ENCODE results near the gene SSR3. TPM values are rescaled to one million over a fixed set of nuclear protein-coding genes. Genes with fewer than 3 reads are reported as not detected.

Gene SSR3
- total and polyA plus RNA-seq, 2 donors from 2014 or later, result 132 to 150 TPM

GRCh38 chr3:156603379-156604017 is 48.6 kb upstream of the SSR3 start:
- no peak overlapping the region for H3K4me3 ChIP-seq (ENCODE audit: low read length in 3 of 3)
- no peaks in the 10 kb centered on the region for H3K36me3 ChIP-seq (ENCODE audit: control insufficient read depth in 2 of 3, insufficient read depth in 3 of 3, low read length in 3 of 3)
- H3K9me3 ChIP-seq (ENCODE audit: control insufficient read depth in 2 of 3, insufficient read depth in 1 of 3, low read length in 3 of 3), result no peaks in the 10 kb centered on the region
- H3K9ac ChIP-seq (ENCODE audit: low read length in 3 of 3), result no peak overlapping the region
- H3K27ac ChIP-seq (ENCODE audit: low read depth in 2 of 2, low read length in 2 of 2), result peak overlapping the region in 1 of 2 donors; percentile 27
- intact Hi-C loops (cut with DNase I), result no loop called here
- TF ChIP-seq CTCF (IDR thresholded peaks at IDR 0.05; ENCODE audit: borderline replicate concordance, extremely low read depth, insufficient read depth), result no peak
- H3K27me3 ChIP-seq (ENCODE audit: control insufficient read depth, insufficient read depth, low read length), result no peaks in the 10 kb centered on the region
- peaks cover 0 to 34% (median 2%) of the 10 kb centered on the region in 3 donors for H3K4me1 ChIP-seq (ENCODE audit: control insufficient read depth in 2 of 3, insufficient read depth in 2 of 3, low read depth in 1 of 3, low read length in 3 of 3)
- no peak for FAIRE-seq
- no peak for DNase-seq

- intact Hi-C loops (cut with DNase I), result no loop called here
- DNase-seq (no peak), FAIRE-seq (no peak)
- H3K36me3 ChIP-seq (ENCODE audit: control insufficient read depth in 2 of 3, insufficient read depth in 3 of 3, low read length in 3 of 3), result no peaks in the 10 kb centered on the region
- no peaks in the 10 kb centered on the region for H3K27me3 ChIP-seq (ENCODE audit: control insufficient read depth, insufficient read depth, low read length)
- H3K4me3 ChIP-seq (ENCODE audit: low read length in 3 of 3), result no peak overlapping the region
- TF ChIP-seq CTCF (IDR thresholded peaks at IDR 0.05; ENCODE audit: borderline replicate concordance, extremely low read depth, insufficient read depth), result no peak
- no peak overlapping the region for H3K9ac ChIP-seq (ENCODE audit: low read length in 3 of 3)
- H3K4me1 ChIP-seq (ENCODE audit: control insufficient read depth in 2 of 3, insufficient read depth in 2 of 3, low read depth in 1 of 3, low read length in 3 of 3), result peaks cover 0 to 29% (median 2%) of the 10 kb centered on the region in 3 donors
- no peak overlapping the region for H3K27ac ChIP-seq (ENCODE audit: low read depth in 2 of 2, low read length in 2 of 2)
- H3K9me3 ChIP-seq (ENCODE audit: control insufficient read depth in 2 of 3, insufficient read depth in 1 of 3, low read length in 3 of 3), result no peaks in the 10 kb centered on the region
Observed at GRCh38 chr3:156602424-156602823, 47.5 kb upstream of the SSR3 start.

GRCh38 chr3:156601497-156601896 is 46.6 kb upstream of the SSR3 start:
- no peak overlapping the region for H3K9ac ChIP-seq (ENCODE audit: low read length in 3 of 3)
- no peaks in the 10 kb centered on the region for H3K9me3 ChIP-seq (ENCODE audit: control insufficient read depth in 2 of 3, insufficient read depth in 1 of 3, low read length in 3 of 3)
- intact Hi-C loops (cut with DNase I), result no loop called here
- peaks cover 0 to 27% (median 2%) of the 10 kb centered on the region in 3 donors for H3K4me1 ChIP-seq (ENCODE audit: control insufficient read depth in 2 of 3, insufficient read depth in 2 of 3, low read depth in 1 of 3, low read length in 3 of 3)
- FAIRE-seq, result no peak
- no peaks in the 10 kb centered on the region for H3K27me3 ChIP-seq (ENCODE audit: control insufficient read depth, insufficient read depth, low read length)
- TF ChIP-seq CTCF (IDR thresholded peaks at IDR 0.05; ENCODE audit: borderline replicate concordance, extremely low read depth, insufficient read depth), result no peak
- no peak overlapping the region for H3K4me3 ChIP-seq (ENCODE audit: low read length in 3 of 3)
- no peak for DNase-seq
- H3K27ac ChIP-seq (ENCODE audit: low read depth in 2 of 2, low read length in 2 of 2), result no peak overlapping the region
- H3K36me3 ChIP-seq (ENCODE audit: control insufficient read depth in 2 of 3, insufficient read depth in 3 of 3, low read length in 3 of 3), result no peaks in the 10 kb centered on the region

GRCh38 chr3:156600834-156601233 is 45.9 kb upstream of the SSR3 start:
- intact Hi-C loops (cut with DNase I), result no loop called here
- Histone ChIP-seq H3K27me3 (ENCODE audit: control insufficient read depth, insufficient read depth, low read length) (no peaks in the 10 kb centered on the region), H3K4me3 (ENCODE audit: low read length in 3 of 3) (no peak overlapping the region), H3K9me3 (ENCODE audit: control insufficient read depth in 2 of 3, insufficient read depth in 1 of 3, low read length in 3 of 3) (no peaks in the 10 kb centered on the region), H3K36me3 (ENCODE audit: control insufficient read depth in 2 of 3, insufficient read depth in 3 of 3, low read length in 3 of 3) (no peaks in the 10 kb centered on the region), H3K27ac (ENCODE audit: low read depth in 2 of 2, low read length in 2 of 2) (no peak overlapping the region), H3K9ac (ENCODE audit: low read length in 3 of 3) (no peak overlapping the region), H3K4me1 (ENCODE audit: control insufficient read depth in 2 of 3, insufficient read depth in 2 of 3, low read depth in 1 of 3, low read length in 3 of 3) (peaks cover 0 to 27% (median 2%) of the 10 kb centered on the region in 3 donors)
- TF ChIP-seq CTCF (IDR thresholded peaks at IDR 0.05; ENCODE audit: borderline replicate concordance, extremely low read depth, insufficient read depth), result no peak
- DNase-seq (no peak), FAIRE-seq (no peak)
